HCT116 (cell line): ENCODE data around the gene FAM53A. TPM values are rescaled to one million over a fixed set of nuclear protein-coding genes. Genes with fewer than 3 reads are reported as not detected.
"Not testable (repeated sequence)": the region's sequence is repeated elsewhere in the genome, so short reads cannot be mapped to it uniquely, and the experiment has no call there.

ENCODE experiments used
- ATAC-seq: fragments of 200-7000 bp; cut with Tn5 transposase; 2 replicates; pipeline ENCODE4 v1.9.1; 2020; ENCODE audit warnings: mild to moderate bottlenecking, moderate library complexity
- BruUV-seq: library from RNA; stranded (reverse); fragments of 400-500 nt; replicated peaks from 2 replicates; lab custom pipeline; 2021; lab: Mats Ljungman, UMichigan
- CTCF ChIA-PET: fragments of 300-600 bp; sonication (Branson Sonifier 250); formaldehyde crosslinking; loops from one replicate; lab custom pipeline; 2021; ENCODE audit warnings: antibody characterized with exemption; lab: Charles Lee
- POLR2A ChIA-PET: fragments of 300-600, 350-600 bp; sonication (Branson Sonifier 250); formaldehyde crosslinking; loops from one replicate; lab custom pipeline; 2021; ENCODE audit warnings: antibody characterized with exemption; lab: Charles Lee
- RAD21 ChIA-PET, 2 experiments: fragments of 300-600 bp; sonication (Branson Sonifier 250); formaldehyde crosslinking; loops; one replicate each; lab custom pipeline; 2023; ENCODE audit warnings: low total read pairs in 2 of 2; ENCODE audit not compliant: uncharacterized antibody in 2 of 2, unreplicated experiment in 2 of 2, low non-redundant PET in 1 of 2; lab: Charles Lee
- DNase-seq: peaks from one replicate; pipeline ENCODE4 v3.0.0-alpha.2; 2010; ENCODE audit warnings: low read depth, low spot score
- H2AFZ ChIP-seq: fragments of 200-600 bp; shearing (Covaris generic), sonication (generic); 2 replicates; pipeline ENCODE4 v1.6.1; 2017; ENCODE audit warnings: low read depth, mixed run types, mixed read lengths, antibody characterized with exemption, low read length; ENCODE audit not compliant: poor library complexity, severe bottlenecking
- H3K27ac ChIP-seq: 2 replicates; pipeline ENCODE4 v1.5.1; 2012; ENCODE audit warnings: low read depth, low read length
- H3K27me3 ChIP-seq: fragments of 200-600 bp; sonication (generic); 2 replicates; pipeline ENCODE4 v1.6.1; 2016; ENCODE audit warnings: mixed run types, low read length, mixed read lengths; ENCODE audit not compliant: insufficient read depth
- H3K36me3 ChIP-seq, 2 experiments: fragments of 200-500 bp in 1 of 2; fragments of 200-600 bp in 1 of 2; sonication (Bioruptor generic) in 1 of 2; sonication (generic) in 1 of 2; 2 replicates each; pipeline versions ENCODE4 v1.5.1 to v1.6.1; 2014 to 2016; ENCODE audit warnings: low read length in 2 of 2, inconsistent platforms in 1 of 2, mixed read lengths in 1 of 2, mixed run types in 1 of 2; ENCODE audit not compliant: insufficient read depth in 2 of 2, control insufficient read depth in 1 of 2
- H3K4me1 ChIP-seq, 2 experiments: fragments of 200-600 bp in 1 of 2; sonication (generic) in 1 of 2; 2 replicates each; pipeline versions ENCODE4 v1.5.1 to v1.6.1; 2012 to 2017; ENCODE audit warnings: low read length in 2 of 2, inconsistent platforms in 1 of 2, mild to moderate bottlenecking in 1 of 2, mixed read lengths in 1 of 2, mixed run types in 1 of 2, moderate library complexity in 1 of 2; ENCODE audit not compliant: insufficient read depth in 2 of 2, control insufficient read depth in 1 of 2
- H3K4me2 ChIP-seq: fragments of 200-600 bp; sonication (generic); 2 replicates; pipeline ENCODE4 v1.6.1; 2017; ENCODE audit warnings: mixed run types, low read length, mixed read lengths
- H3K4me3 ChIP-seq, 2 experiments: fragments of 200-600 bp in 1 of 2; sonication (generic) in 1 of 2; replicated peaks in 1 of 2; 2 replicates each; pipeline ENCODE4 v1.5.1; 2011 to 2016; ENCODE audit warnings: low read length in 2 of 2, control low read depth in 1 of 2, low read depth in 1 of 2, mild to moderate bottlenecking in 1 of 2, mixed read lengths in 1 of 2, mixed run types in 1 of 2
- H3K79me2 ChIP-seq: fragments of 200-600 bp; sonication (generic); 2 replicates; pipeline ENCODE4 v1.6.1; 2017; ENCODE audit warnings: mild to moderate bottlenecking, mixed run types, low read length, moderate library complexity, mixed read lengths; ENCODE audit not compliant: insufficient read depth
- H3K9ac ChIP-seq: fragments of 200-600 bp; sonication (generic); 2 replicates; pipeline ENCODE4 v1.6.1; 2016; ENCODE audit warnings: low read length, mixed read lengths
- H3K9me2 ChIP-seq: fragments of 200-600 bp; sonication (generic), shearing (Covaris generic); 2 replicates; pipeline ENCODE4 v1.6.1; 2017; ENCODE audit warnings: mixed run types, mild to moderate bottlenecking, moderate library complexity; ENCODE audit not compliant: insufficient read depth
- H3K9me3 ChIP-seq, 2 experiments: fragments of 200-500 bp in 1 of 2; fragments of 200-600 bp in 1 of 2; sonication (Bioruptor generic) in 1 of 2; sonication (generic) in 1 of 2; 2 replicates each; pipeline ENCODE4 v1.6.1; 2014 to 2017; ENCODE audit warnings: low read length in 2 of 2, mixed read lengths in 2 of 2, inconsistent platforms in 1 of 2, low read depth in 1 of 2, mild to moderate bottlenecking in 1 of 2, mixed run types in 1 of 2, moderate library complexity in 1 of 2; ENCODE audit not compliant: control insufficient read depth in 1 of 2, insufficient read depth in 1 of 2
- H4K20me1 ChIP-seq: fragments of 200-600 bp; sonication (generic), shearing (Covaris generic); 2 replicates; pipeline ENCODE4 v1.6.1; 2017; ENCODE audit warnings: mixed run types, mild to moderate bottlenecking, moderate library complexity; ENCODE audit not compliant: insufficient read depth
- JUND ChIP-seq: IDR thresholded peaks from 2 replicates; pipeline ENCODE4 v1.6.1; 2012
- MAX ChIP-seq: IDR thresholded peaks from 2 replicates; pipeline ENCODE4 v1.6.1; 2012
- POLR2A ChIP-seq: IDR thresholded peaks from 2 replicates; pipeline ENCODE4 v1.7.0; 2011; ENCODE audit warnings: borderline replicate concordance; ENCODE audit not compliant: insufficient read depth, insufficient read length; ENCODE audit errors: extremely low read depth
- ZBTB33 ChIP-seq: IDR thresholded peaks from 2 replicates; pipeline ENCODE4 v1.6.1; 2011; ENCODE audit warnings: mild to moderate bottlenecking, low read length, moderate library complexity; ENCODE audit not compliant: insufficient replicate concordance; ENCODE audit errors: extremely low read depth
- intact Hi-C: fragments of 100-400 bp; cut with micrococcal nuclease; formaldehyde crosslinking; loops from 2 replicates; pipeline ENCODE4 v1.10.0; 2022
- total RNA-seq: library from RNA; stranded (reverse); gene quantifications from one replicate; pipeline ENCODE4 v1.2.1, GENCODE V29; 2021; ENCODE audit not compliant: unreplicated experiment

FAM53A gene
- total RNA-seq, 1 experiment from 2014 or later = 1.1 TPM

DNA sequence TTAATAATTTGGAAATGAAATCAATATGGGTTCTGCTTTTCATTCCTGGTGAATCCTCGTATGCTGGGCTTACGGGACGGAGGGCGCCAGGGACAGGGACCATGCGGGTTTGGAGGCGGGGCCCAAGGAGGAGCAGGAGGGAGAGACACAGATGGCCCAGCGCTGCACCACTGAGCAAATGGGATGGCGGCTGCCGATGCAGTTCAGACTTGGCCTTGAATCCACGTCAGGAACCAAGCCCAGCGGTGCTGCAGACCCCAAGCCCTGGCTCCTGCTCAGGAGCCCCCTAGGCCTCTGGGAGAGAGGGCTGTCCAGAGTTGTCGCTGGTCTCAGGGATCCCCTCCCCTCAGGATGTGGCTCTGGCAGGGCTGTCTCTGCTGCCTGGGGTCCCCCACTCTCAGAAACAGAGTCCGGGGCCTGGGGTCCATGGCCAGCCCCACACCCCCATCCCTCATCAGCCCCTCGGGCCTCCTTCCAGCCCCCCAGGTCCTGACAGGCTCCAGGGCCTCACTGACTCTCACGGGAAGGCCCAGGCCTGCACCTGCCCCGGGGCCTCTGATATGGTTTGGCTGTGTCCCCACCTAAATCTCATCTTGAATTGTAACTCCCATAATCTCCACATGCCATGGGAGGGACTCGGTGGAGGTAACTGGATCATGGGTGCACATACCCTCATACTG lies 75.2 kb downstream of the FAM53A start (continued):
- TF ChIP-seq POLR2A (no peak), ZBTB33 (no peak), JUND (no peak)

- ChIA-PET RAD21 (no interaction called here), CTCF (no interaction called here), POLR2A (no interaction called here)
- TF ChIP-seq MAX = no peak
- Histone ChIP-seq H3K27ac (no peak overlapping the region), H3K27me3 (no peaks in the 10 kb centered on the region), H3K79me2 (no peaks in the 10 kb centered on the region), H4K20me1 (no peaks in the 10 kb centered on the region), H3K4me2 (no peak overlapping the region), H3K4me1 (peaks cover 3 to 19% of the 10 kb centered on the region in 2 experiments; a peak in 3 of 4 replicates), H3K36me3 (no peaks in the 10 kb centered on the region), H3K4me3 (no peak overlapping the region), H2AFZ (no peak overlapping the region), H3K9me2 (no peaks in the 10 kb centered on the region), H3K9ac (no peak overlapping the region), H3K9me3 (no peaks in the 10 kb centered on the region)
- ATAC-seq (no peak), DNase-seq (no peak)
- intact Hi-C loops = no loop called here
- no TSS peak for BruUV-seq
These were observed 75.8 kb downstream of the FAM53A start for GRCh38 chr4:1608196-1608820.

DNA sequence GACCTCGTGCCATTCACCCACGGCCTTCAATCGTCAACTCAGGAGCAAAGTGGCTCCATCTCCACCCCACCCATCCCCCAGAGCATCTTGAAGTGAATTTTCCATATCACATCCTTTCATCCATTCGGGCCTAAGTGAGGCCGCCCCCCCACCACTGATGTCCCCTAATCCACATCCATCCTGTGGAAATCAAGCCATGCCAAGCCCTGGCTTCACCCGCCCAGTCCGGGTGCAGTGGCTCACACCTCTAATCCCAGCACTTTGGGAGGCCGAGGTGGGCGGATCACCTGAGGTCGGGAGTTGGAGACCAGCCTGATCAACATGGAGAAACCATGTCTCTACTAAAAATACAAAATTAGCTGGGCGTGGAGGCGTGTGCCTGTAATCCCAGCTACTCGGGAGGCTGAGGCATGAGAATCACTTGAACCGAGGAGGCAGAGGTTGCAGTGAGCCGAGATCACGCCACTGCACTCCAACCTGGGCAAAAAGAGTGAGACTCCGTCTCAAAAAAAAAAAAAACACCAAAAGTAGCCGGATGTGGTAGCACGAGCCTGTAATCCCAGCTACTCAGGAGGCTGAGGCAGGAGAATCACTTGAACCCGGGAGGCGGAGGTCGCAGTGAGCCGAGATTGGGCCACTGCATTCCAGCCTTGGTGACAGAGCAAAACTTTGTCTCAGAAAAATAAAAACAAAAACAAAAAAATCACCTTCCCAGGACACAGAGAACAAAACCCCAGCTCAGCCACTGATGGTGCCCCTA lies 76.5 kb downstream of the FAM53A start:
- H3K36me3 ChIP-seq, intact Hi-C loops, H3K9me3 ChIP-seq, RAD21 ChIA-PET, H2AFZ ChIP-seq, H3K4me3 ChIP-seq, H3K9ac ChIP-seq, ATAC-seq, CTCF ChIA-PET, H3K4me2 ChIP-seq, DNase-seq, H3K9me2 ChIP-seq, BruUV-seq, H4K20me1 ChIP-seq, POLR2A ChIA-PET, H3K79me2 ChIP-seq, H3K27me3 ChIP-seq, H3K27ac ChIP-seq: not testable (repeated sequence)
- H3K4me1 ChIP-seq = peaks cover 3 to 19% of the 10 kb centered on the region in 2 experiments; a peak in 3 of 4 replicates
